ENCODE data around the gene IL1RN. TPM values are rescaled to one million over a fixed set of nuclear protein-coding genes. Genes with fewer than 3 reads are reported as not detected.
A peak's percentile ranks its signal among the peaks of the same experiment; 100 is the strongest.

IL1RN gene
- polyA plus RNA-seq, 1 of the 3 experiments (the other 2 are of a cell fraction) = not detected

DNA sequence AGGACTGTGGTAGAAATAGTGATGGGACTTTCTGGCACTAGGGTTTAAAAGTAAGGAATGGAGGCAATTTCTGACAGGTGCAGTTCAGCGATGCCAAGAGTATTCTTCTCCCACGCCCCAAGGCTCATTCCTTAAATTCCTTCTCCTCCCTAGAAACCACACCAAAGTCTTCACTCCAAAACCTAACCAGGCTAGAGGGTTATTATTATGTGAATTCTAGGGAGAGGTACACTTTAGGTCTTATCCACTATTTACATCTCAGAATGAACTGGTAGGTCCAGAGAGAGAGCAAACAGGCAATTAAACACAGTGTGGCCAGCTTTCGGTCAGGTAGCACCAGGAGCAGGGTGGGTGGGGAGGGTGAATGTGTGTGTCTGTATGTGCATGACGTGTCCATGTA, 48.3 kb upstream of the IL1RN start:
- ChIA-PET POLR2A (no interaction called here), CTCF (interaction anchor here (0.7 to 2.5 kb wide), 5 partner anchors 10 to 120 kb away, joined by 4 to 9 read pairs (median 6); no protein-coding TSS in a partner anchor)
- no peak for DNase-seq
- Histone ChIP-seq H3F3A (replicated peaks; ENCODE audit: insufficient read depth) (no peaks in the 10 kb centered on the region), H3K4me3 (ENCODE audit: low read depth in 2 of 2, low read length in 1 of 2) (no peak overlapping the region), H3K27me3 (ENCODE audit: insufficient read depth) (no peaks in the 10 kb centered on the region; the same call in 1 of the 2 replicates), H3K4me2 (no peak overlapping the region), H2AFZ (ENCODE audit: low read depth) (no peak overlapping the region), H3K9ac (no peak overlapping the region), H3K9me3 (no peaks in the 10 kb centered on the region), H3K4me1 (ENCODE audit: control insufficient read depth in 1 of 2, insufficient read depth in 2 of 2, low read depth in 1 of 2, low read length in 1 of 2) (no peaks in the 10 kb centered on the region), H3K36me3 (replicated peaks in 1 of 2; ENCODE audit: control insufficient read depth in 1 of 2, insufficient read depth in 2 of 2, low read length in 1 of 2) (no peaks in the 10 kb centered on the region), H3K9me2 (no peaks in the 10 kb centered on the region), H4K20me1 (ENCODE audit: insufficient read depth) (no peaks in the 10 kb centered on the region), H3K27ac (ENCODE audit: low read depth in 2 of 2, low read length in 1 of 2) (no peak overlapping the region), H3K79me2 (ENCODE audit: insufficient read depth) (no peaks in the 10 kb centered on the region)
- TF ChIP-seq, protein P1, sequence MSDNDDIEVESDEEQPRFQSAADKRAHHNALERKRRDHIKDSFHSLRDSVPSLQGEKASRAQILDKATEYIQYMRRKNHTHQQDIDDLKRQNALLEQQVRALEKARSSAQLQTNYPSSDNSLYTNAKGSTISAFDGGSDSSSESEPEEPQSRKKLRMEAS (IDR thresholded peaks at IDR 0.05; ENCODE audit: low read depth) = no peak
- TF ChIP-seq FOXJ3 (CRISPR knock-in tag; IDR thresholded peaks at IDR 0.05) (no peak), TCF12 (IDR thresholded peaks at IDR 0.05) (no peak), POLR2AphosphoS5 (IDR thresholded peaks at IDR 0.05; ENCODE audit: low read depth, low read length) (no peak), FOSL2 (IDR thresholded peaks at IDR 0.05; ENCODE audit: borderline replicate concordance, low read depth) (no peak), NRF1 (IDR thresholded peaks at IDR 0.05; ENCODE audit: low read depth, low read length) (no peak), EZH2phosphoT487 (IDR thresholded peaks at IDR 0.05; ENCODE audit: borderline replicate concordance, low read depth) (no peak), RXRA (IDR thresholded peaks at IDR 0.05; ENCODE audit: borderline replicate concordance, low read depth) (no peak), RAD21 (IDR thresholded peaks at IDR 0.05; ENCODE audit: low read length) (no peak), FOXM1 (IDR thresholded peaks at IDR 0.05; ENCODE audit: low read depth) (no peak), NFIC (IDR thresholded peaks at IDR 0.05; ENCODE audit: borderline replicate concordance) (no peak)
- TF ChIP-seq, protein P2, sequence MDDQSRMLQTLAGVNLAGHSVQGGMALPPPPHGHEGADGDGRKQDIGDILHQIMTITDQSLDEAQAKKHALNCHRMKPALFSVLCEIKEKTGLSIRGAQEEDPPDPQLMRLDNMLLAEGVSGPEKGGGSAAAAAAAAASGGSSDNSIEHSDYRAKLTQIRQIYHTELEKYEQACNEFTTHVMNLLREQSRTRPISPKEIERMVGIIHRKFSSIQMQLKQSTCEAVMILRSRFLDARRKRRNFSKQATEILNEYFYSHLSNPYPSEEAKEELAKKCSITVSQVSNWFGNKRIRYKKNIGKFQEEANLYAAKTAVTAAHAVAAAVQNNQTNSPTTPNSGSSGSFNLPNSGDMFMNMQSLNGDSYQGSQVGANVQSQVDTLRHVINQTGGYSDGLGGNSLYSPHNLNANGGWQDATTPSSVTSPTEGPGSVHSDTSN (IDR thresholded peaks at IDR 0.05) = no peak
- 15% methylated on average over 4 of the region's 4 CpGs for WGBS (ENCODE audit: low lambda C conversion rate)

DNA sequence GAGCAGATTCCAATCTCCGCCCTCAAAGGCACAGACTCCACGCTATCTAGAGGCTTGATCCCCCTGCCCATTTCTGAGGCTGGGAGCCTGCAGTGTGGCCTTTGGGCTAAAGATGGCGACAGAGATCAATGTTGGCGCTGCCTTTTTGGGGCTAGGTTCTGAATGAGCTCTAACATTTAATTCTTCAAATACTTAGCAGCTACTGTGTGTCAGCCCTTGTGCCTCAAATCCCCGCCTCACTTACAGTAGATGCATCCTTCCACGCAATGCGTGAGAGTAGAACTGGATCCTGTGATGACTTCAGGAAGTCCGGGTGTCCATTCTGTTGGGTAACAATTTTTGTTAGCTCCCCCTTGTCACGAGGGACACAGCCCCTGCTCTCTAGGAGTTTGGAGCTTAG, 47.3 kb upstream of the IL1RN start:
- Histone ChIP-seq H3K27me3 (ENCODE audit: insufficient read depth) (no peaks in the 10 kb centered on the region; the same call in 1 of the 2 replicates), H3F3A (replicated peaks; ENCODE audit: insufficient read depth) (no peaks in the 10 kb centered on the region), H3K36me3 (replicated peaks in 1 of 2; ENCODE audit: control insufficient read depth in 1 of 2, insufficient read depth in 2 of 2, low read length in 1 of 2) (no peaks in the 10 kb centered on the region), H3K9me2 (no peaks in the 10 kb centered on the region), H3K4me2 (no peak overlapping the region), H3K4me1 (ENCODE audit: control insufficient read depth in 1 of 2, insufficient read depth in 2 of 2, low read depth in 1 of 2, low read length in 1 of 2) (no peaks in the 10 kb centered on the region), H3K9me3 (no peaks in the 10 kb centered on the region), H4K20me1 (ENCODE audit: insufficient read depth) (no peaks in the 10 kb centered on the region), H3K27ac (ENCODE audit: low read depth in 2 of 2, low read length in 1 of 2) (no peak overlapping the region), H3K79me2 (ENCODE audit: insufficient read depth) (no peaks in the 10 kb centered on the region), H3K4me3 (ENCODE audit: low read depth in 2 of 2, low read length in 1 of 2) (no peak overlapping the region), H2AFZ (ENCODE audit: low read depth) (no peak overlapping the region), H3K9ac (no peak overlapping the region)
- 3% methylated on average over 7 of the region's 9 CpGs for WGBS (ENCODE audit: low lambda C conversion rate)
- DNase-seq = peak; percentile 40
- ChIA-PET POLR2A (no interaction called here), CTCF (interaction anchor here (0.9 to 2.5 kb wide), 11 partner anchors 9 to 119 kb away, joined by 3 to 9 read pairs (median 4); partner anchors contain the start of genes IL1F10 and IL36RN)
- peak; percentile 12; the same call in 1 of the 2 replicates for TF ChIP-seq SMC3 (IDR thresholded peaks at IDR 0.05; ENCODE audit: low read depth, low read length)
- TF ChIP-seq, protein P3, sequence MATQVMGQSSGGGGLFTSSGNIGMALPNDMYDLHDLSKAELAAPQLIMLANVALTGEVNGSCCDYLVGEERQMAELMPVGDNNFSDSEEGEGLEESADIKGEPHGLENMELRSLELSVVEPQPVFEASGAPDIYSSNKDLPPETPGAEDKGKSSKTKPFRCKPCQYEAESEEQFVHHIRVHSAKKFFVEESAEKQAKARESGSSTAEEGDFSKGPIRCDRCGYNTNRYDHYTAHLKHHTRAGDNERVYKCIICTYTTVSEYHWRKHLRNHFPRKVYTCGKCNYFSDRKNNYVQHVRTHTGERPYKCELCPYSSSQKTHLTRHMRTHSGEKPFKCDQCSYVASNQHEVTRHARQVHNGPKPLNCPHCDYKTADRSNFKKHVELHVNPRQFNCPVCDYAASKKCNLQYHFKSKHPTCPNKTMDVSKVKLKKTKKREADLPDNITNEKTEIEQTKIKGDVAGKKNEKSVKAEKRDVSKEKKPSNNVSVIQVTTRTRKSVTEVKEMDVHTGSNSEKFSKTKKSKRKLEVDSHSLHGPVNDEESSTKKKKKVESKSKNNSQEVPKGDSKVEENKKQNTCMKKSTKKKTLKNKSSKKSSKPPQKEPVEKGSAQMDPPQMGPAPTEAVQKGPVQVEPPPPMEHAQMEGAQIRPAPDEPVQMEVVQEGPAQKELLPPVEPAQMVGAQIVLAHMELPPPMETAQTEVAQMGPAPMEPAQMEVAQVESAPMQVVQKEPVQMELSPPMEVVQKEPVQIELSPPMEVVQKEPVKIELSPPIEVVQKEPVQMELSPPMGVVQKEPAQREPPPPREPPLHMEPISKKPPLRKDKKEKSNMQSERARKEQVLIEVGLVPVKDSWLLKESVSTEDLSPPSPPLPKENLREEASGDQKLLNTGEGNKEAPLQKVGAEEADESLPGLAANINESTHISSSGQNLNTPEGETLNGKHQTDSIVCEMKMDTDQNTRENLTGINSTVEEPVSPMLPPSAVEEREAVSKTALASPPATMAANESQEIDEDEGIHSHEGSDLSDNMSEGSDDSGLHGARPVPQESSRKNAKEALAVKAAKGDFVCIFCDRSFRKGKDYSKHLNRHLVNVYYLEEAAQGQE (IDR thresholded peaks at IDR 0.05; ENCODE audit: low read depth, low read length) = no peak
- TF ChIP-seq RAD21 (IDR thresholded peaks at IDR 0.05; ENCODE audit: low read length) = peak; percentile 52
- TF ChIP-seq, protein P4, sequence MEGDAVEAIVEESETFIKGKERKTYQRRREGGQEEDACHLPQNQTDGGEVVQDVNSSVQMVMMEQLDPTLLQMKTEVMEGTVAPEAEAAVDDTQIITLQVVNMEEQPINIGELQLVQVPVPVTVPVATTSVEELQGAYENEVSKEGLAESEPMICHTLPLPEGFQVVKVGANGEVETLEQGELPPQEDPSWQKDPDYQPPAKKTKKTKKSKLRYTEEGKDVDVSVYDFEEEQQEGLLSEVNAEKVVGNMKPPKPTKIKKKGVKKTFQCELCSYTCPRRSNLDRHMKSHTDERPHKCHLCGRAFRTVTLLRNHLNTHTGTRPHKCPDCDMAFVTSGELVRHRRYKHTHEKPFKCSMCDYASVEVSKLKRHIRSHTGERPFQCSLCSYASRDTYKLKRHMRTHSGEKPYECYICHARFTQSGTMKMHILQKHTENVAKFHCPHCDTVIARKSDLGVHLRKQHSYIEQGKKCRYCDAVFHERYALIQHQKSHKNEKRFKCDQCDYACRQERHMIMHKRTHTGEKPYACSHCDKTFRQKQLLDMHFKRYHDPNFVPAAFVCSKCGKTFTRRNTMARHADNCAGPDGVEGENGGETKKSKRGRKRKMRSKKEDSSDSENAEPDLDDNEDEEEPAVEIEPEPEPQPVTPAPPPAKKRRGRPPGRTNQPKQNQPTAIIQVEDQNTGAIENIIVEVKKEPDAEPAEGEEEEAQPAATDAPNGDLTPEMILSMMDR (IDR thresholded peaks at IDR 0.05) = peak; percentile 64

Measured in SK-N-SH (cell line).